ENCODE results near the gene JAM3. TPM values are rescaled to one million over a fixed set of nuclear protein-coding genes. Genes with fewer than 3 reads are reported as not detected.
"Not testable (repeated sequence)": the region's sequence is repeated elsewhere in the genome, so short reads cannot be mapped to it uniquely, and the experiment has no call there.

The JAM3 gene
- total RNA-seq, 1 donor from 2014 or later = 41.8 TPM

- not testable (repeated sequence) for DNase-seq
Measured at GRCh38 chr11:134188092-134188491, 119.2 kb downstream of the JAM3 start.

GRCh38 chr11:134196756-134197155 lies 127.9 kb downstream of the JAM3 start:
- no peak for DNase-seq

- no peak for DNase-seq
Measured at GRCh38 chr11:134199531-134199930, 130.7 kb downstream of the JAM3 start.

GRCh38 chr11:134200688-134201087 lies 131.8 kb downstream of the JAM3 start:
- no peak for DNase-seq

Other genes starting within 250 kb of the JAM3 start
- not detected for gene SPATA19, start 223.6 kb upstream of the JAM3 start, total RNA-seq
- gene IGSF9B, start 112.1 kb upstream of the JAM3 start, total RNA-seq = 5.5 TPM
- 11.4 TPM for gene NCAPD3, start 154.9 kb downstream of the JAM3 start, total RNA-seq
- 61.9 TPM for gene VPS26B, start 155.6 kb downstream of the JAM3 start, total RNA-seq
- gene THYN1, start 184.3 kb downstream of the JAM3 start, total RNA-seq = 41.5 TPM
- gene ACAD8, start 184.5 kb downstream of the JAM3 start, total RNA-seq = 28.7 TPM
- gene GLB1L3, start 207.3 kb downstream of the JAM3 start, total RNA-seq = 0.47 TPM

All from occipital lobe (tissue), 2 donors.